ENCODE data around the gene MPHOSPH8.

The MPHOSPH8 gene

DNA sequence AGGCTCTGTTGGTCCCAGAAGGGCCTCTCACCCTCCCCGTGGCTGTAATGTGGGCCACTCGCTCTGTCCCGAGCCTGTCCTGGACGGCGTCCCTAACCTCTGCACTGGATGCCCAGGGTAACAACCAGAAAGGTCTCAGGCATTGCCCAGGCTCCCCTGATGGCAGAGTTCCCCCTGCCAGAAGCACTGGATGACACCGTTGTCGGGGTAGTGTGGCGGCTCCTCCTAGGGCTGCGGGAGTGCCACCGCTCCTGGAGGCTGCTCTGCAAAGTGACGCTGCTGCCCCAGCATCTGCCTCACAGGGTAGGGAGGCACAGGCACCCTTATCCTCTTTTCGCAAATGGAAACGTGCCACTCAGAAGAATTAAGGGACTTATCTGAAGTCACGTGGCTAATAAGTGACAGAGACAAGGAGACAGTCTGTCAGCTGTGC, 32.0 kb downstream of the MPHOSPH8 start:
- no peak for DNase-seq (ENCODE audit: low read depth)
- H3K4me3 ChIP-seq (ENCODE audit: low read length): no peak overlapping the region
- TF ChIP-seq, protein P1, sequence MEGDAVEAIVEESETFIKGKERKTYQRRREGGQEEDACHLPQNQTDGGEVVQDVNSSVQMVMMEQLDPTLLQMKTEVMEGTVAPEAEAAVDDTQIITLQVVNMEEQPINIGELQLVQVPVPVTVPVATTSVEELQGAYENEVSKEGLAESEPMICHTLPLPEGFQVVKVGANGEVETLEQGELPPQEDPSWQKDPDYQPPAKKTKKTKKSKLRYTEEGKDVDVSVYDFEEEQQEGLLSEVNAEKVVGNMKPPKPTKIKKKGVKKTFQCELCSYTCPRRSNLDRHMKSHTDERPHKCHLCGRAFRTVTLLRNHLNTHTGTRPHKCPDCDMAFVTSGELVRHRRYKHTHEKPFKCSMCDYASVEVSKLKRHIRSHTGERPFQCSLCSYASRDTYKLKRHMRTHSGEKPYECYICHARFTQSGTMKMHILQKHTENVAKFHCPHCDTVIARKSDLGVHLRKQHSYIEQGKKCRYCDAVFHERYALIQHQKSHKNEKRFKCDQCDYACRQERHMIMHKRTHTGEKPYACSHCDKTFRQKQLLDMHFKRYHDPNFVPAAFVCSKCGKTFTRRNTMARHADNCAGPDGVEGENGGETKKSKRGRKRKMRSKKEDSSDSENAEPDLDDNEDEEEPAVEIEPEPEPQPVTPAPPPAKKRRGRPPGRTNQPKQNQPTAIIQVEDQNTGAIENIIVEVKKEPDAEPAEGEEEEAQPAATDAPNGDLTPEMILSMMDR (conservative IDR thresholded peaks at IDR 0.05; ENCODE audit: low read length): no peak

DNA sequence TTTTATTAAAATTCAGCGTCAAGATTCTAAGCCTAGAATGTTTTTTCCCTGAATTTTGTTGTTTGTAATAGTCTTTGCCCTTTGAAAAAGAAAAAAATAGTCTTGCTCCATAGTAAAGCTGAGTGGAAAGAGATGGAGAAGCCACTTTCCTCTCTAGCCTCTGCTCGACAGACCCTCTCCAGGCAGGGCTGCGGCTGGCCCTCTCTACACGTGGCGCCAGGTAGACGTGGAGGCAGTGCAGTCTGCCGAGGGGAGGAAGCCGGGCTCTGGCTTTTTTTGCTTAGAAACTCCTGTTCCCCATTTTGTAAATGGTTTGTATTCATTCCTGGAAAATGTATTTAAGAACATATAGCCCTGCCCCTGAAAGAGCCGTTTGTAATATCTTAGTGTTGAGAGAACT, 35.3 kb downstream of the MPHOSPH8 start:
- TF ChIP-seq, protein P1 (conservative IDR thresholded peaks at IDR 0.05; ENCODE audit: low read length): no peak
- no peak overlapping the region for H3K4me3 ChIP-seq (ENCODE audit: low read length)
- DNase-seq (ENCODE audit: low read depth): no peak

DNA sequence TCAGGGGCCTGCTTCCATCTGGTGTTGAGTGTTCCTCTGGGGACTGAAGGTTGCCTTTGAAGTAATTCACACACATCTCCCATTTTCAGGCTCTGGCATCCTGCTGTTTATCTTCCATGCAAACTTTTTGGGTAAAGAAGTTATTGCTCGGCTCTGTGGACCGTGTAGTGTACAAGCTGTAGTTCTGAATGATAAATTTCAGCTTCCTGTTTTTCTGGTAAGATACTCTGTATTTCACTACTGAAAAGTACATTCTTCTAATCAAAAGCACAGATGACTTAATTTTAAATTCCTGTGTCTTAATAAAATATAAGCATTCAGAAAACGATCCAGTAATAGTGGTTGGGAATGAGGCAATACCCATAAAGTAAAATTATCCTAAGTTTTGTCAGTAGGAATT, 36.7 kb downstream of the MPHOSPH8 start:
- TF ChIP-seq, protein P1 (conservative IDR thresholded peaks at IDR 0.05; ENCODE audit: low read length): no peak
- no peak overlapping the region for H3K4me3 ChIP-seq (ENCODE audit: low read length)
- DNase-seq (ENCODE audit: low read depth): peak; percentile 10

DNA sequence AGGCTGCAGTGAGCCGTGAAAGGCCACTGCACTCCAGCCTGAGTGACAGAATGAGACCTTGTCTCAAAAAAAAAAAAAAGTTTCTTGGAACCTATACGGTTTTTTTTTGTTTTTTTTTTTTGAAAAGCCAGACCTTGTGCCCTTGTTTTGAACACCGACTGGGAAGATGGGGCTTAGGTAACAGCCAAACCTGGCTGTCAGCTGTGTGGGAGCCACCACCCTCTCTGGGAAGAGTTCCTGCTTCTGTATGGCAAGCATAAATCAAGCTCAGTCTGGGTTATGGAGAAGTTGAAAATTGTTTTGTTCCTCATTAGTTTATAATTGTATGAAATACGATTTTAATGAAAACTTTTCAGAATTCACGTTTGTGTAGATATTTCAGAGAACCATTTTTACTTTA, 39.5 kb downstream of the MPHOSPH8 start:
- TF ChIP-seq, protein P1 (conservative IDR thresholded peaks at IDR 0.05; ENCODE audit: low read length): no peak
- no peak for DNase-seq (ENCODE audit: low read depth)

DNA sequence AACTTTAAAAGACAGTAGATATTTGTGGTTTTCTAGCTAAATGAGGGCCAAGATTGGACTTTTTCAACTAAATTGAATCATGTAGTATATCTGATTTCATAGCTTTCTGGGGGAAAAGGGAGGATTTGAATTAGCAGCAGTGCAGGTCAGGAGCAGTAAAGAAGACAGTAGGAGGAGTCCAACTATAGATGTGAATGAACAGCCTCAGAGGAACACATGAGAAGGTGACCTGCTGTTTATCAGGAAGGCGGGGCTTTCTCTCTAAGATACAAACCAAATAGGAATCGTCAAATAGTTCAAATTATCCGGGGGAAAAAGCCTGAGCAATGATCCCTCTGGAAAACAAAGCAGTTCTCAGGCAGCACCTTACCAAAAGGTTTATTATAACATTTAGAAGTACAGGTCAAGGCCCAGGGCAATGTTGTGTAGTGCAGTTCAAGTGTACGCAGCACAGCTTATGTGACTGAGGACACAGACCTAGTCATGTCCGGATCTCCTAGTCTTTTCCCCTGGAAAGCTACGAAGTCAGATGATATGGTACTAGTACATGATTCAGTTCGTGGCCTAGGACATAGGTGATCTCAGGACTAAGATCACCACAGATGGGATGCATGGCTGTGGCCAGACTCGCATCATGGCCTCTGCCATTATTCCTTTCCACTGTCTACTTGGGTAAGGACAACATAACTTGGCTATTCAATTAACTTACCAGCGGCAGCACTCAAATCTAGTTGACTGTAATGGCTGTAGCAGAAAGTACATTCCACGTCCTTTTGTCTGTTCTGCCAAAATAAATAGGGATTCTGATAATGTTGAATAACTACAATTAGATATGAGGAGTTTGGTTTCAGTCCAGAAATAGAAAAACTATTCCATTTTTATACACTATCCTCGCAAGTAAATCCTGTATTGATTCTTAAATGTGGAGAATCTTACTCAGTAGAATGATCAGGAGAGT, 40.3 kb downstream of the MPHOSPH8 start:
- no peak for DNase-seq (ENCODE audit: low read depth)
- TF ChIP-seq, protein P1 (conservative IDR thresholded peaks at IDR 0.05; ENCODE audit: low read length): no peak
- no peak overlapping the region for H3K4me3 ChIP-seq (ENCODE audit: low read length)

More for the DNA sequence above, 39.5 kb downstream of the MPHOSPH8 start:
- H3K4me3 ChIP-seq (ENCODE audit: low read length): no peak overlapping the region

DNA sequence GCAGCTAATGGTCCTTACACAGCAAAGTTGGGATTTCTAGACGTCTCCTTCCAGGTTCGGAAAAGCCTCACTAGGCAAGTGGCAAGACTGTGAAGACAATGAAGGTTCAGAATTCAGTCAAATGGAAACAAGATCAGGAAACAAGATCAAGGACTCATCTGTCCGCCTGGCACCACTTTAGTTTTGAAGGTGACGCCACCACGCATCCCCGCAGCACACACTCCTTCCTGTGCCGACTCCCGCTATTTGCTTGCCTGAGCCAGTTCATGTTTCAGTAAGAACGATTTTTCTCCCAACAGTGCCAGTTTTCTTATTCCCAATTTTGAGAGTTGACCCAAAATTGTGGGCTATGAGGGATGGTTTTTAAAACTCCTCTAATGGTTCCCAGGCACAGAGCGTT, 41.4 kb downstream of the MPHOSPH8 start:
- no peak overlapping the region for H3K4me3 ChIP-seq (ENCODE audit: low read length)
- TF ChIP-seq, protein P1 (conservative IDR thresholded peaks at IDR 0.05; ENCODE audit: low read length): no peak
- no peak for DNase-seq (ENCODE audit: low read depth)

DNA sequence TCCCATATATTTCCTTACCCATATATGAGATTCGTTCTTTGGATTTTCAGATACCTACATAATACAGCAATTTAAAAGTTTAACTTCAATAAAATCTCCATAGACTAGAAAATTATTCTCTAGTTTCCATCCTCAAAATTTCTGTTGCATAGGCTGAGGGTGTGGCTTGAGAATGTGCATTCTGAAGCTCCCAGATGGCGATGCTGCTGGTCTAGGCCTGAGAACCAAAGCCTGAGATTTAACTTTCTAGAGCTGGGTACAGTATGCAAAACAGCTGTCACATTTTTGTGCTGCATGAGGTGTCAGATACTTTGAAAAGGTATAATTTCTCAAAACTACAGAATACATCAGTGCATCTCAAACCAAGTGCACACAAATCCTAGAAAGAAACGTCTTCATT, 42.7 kb downstream of the MPHOSPH8 start:
- TF ChIP-seq, protein P1 (conservative IDR thresholded peaks at IDR 0.05; ENCODE audit: low read length): no peak
- no peak for DNase-seq (ENCODE audit: low read depth)
- no peak overlapping the region for H3K4me3 ChIP-seq (ENCODE audit: low read length)
